Suprapubic skin (tissue), 4 donors: ENCODE results near the gene TEX264. TPM values are rescaled to one million over a fixed set of nuclear protein-coding genes. Genes with fewer than 3 reads are reported as not detected.

ENCODE experiments used
- DNase-seq, 2 donors: peaks; one replicate each; pipeline ENCODE4 v3.0.0-alpha.2; 2019; ENCODE audit warnings: low spot score in 2 of 2
- H3K27ac ChIP-seq: fragments of 200-600 bp; sonication (generic); one replicate; pipeline ENCODE4 v1.5.1; 2019
- H3K27me3 ChIP-seq: fragments of 200-600 bp; sonication (generic); one replicate; pipeline ENCODE4 v1.5.1; 2019
- H3K36me3 ChIP-seq: fragments of 200-600 bp; sonication (generic); one replicate; pipeline ENCODE4 v1.5.1; 2019
- H3K4me1 ChIP-seq: fragments of 200-600 bp; sonication (generic); one replicate; pipeline ENCODE4 v1.5.1; 2019
- H3K4me3 ChIP-seq: fragments of 200-600 bp; sonication (generic); one replicate; pipeline ENCODE4 v1.5.1; 2019; ENCODE audit warnings: mild to moderate bottlenecking
- H3K9me3 ChIP-seq: fragments of 200-600 bp; sonication (generic); one replicate; pipeline ENCODE4 v1.5.1; 2019
- EP300 ChIP-seq: sonication (generic); formaldehyde crosslinking; IDR thresholded peaks from one replicate; pipeline ENCODE4 v1.6.1; 2017; ENCODE audit warnings: antibody characterized with exemption
- POLR2A ChIP-seq, 2 donors: fragments of 450-650 bp; IDR thresholded peaks; one replicate each; pipeline ENCODE4 v1.6.1; 2017; ENCODE audit warnings: antibody characterized with exemption in 2 of 2, mild to moderate bottlenecking in 2 of 2, moderate library complexity in 2 of 2
- POLR2AphosphoS5 ChIP-seq, 3 donors: sonication (generic); formaldehyde crosslinking; IDR thresholded peaks; one replicate each; pipeline ENCODE4 v1.6.1; 2017; ENCODE audit warnings: antibody characterized with exemption in 3 of 3
- WGBS: methylation state at CpG from one replicate; pipeline ENCODE4 v1.1.5; 2018; 5-methylcytosine and 5-hydroxymethylcytosine counted together
- total RNA-seq, 4 donors: library from RNA; depleted of rRNA; stranded (reverse); fragments of >200 nt; gene quantifications; one replicate each; pipeline ENCODE4 v1.1.0, GENCODE V29; 2016
- TF ChIP-seq, protein P1 (sequence below), 2 donors: fragments of 200-600 bp in 1 of 2; fragments of 450-650 bp in 1 of 2; sonication (generic) in 1 of 2; IDR thresholded peaks; one replicate each; pipeline ENCODE4 v1.5.1; 2016 to 2019; ENCODE audit warnings: antibody characterized with exemption in 2 of 2, mild to moderate bottlenecking in 1 of 2, moderate library complexity in 1 of 2

TEX264 gene
- total RNA-seq, 4 donors from 2014 or later, result 52.3 to 137 (median 129) TPM

- Histone ChIP-seq H3K36me3 (peaks cover 35% of the 10 kb centered on the region), H3K4me3 (no peak overlapping the region), H3K27me3 (no peaks in the 10 kb centered on the region), H3K9me3 (no peaks in the 10 kb centered on the region), H3K27ac (no peak overlapping the region), H3K4me1 (peaks cover 12% of the 10 kb centered on the region)
- peak in 1 of 2 donors; percentile 37 for DNase-seq
- TF ChIP-seq, protein P1, sequence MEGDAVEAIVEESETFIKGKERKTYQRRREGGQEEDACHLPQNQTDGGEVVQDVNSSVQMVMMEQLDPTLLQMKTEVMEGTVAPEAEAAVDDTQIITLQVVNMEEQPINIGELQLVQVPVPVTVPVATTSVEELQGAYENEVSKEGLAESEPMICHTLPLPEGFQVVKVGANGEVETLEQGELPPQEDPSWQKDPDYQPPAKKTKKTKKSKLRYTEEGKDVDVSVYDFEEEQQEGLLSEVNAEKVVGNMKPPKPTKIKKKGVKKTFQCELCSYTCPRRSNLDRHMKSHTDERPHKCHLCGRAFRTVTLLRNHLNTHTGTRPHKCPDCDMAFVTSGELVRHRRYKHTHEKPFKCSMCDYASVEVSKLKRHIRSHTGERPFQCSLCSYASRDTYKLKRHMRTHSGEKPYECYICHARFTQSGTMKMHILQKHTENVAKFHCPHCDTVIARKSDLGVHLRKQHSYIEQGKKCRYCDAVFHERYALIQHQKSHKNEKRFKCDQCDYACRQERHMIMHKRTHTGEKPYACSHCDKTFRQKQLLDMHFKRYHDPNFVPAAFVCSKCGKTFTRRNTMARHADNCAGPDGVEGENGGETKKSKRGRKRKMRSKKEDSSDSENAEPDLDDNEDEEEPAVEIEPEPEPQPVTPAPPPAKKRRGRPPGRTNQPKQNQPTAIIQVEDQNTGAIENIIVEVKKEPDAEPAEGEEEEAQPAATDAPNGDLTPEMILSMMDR (IDR thresholded peaks at IDR 0.05), result no peak
- TF ChIP-seq EP300, result no peak
- no peak for TF ChIP-seq POLR2A (IDR thresholded peaks at IDR 0.05)
- TF ChIP-seq POLR2AphosphoS5 (IDR thresholded peaks at IDR 0.05), result no peak
- WGBS, result 74% methylated on average over 3 of the region's 3 CpGs
Measured at GRCh38 chr3:51706021-51706485, 35.0 kb downstream of the TEX264 start.

DNA sequence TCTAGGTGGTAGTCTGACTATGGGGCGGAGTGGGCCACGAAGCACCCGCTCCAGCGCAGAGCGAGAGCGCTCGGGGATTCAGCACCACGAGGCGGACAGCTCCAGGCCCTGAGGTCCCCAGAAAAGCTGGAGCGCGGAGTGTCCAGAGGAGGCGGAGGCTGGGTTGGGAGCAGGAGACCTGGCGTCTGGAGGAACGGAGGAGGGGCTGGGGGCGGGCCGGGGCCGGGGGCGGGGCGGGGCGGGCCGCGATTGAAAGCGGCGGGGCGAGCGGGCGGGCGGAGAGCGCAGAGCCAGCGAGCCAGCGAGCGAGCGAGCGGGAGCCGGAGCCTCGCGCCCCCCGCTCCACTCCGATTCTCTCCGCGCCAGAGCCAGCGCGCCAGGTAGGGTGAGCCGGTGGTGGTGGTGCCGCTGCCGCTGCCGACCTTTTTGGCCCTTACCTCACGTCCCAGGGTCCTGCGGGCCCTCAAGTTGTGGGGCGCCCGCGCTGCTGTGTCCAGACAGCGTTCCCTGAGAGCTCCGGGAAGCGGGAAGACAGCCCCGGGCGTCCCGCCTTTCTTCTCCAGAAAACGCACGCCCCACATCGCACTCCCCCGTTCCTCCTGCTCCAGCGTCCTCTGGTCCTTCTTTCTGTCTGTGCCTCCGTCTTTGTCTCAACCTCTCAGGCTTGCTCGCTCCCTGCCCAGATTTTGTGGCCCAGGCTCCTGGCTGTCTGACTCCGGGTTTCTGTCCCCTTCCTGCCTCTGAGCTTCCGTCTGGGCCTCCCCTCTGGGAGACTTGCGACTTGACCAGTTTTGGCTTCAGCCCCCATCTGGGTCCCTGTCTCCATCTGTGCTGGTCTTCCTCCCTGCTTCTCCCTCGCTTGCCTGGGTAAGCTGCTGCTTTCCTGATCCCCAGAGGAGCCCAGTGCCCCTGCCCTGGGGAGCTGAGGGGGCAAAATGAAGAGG, 36.0 kb downstream of the TEX264 start, which contains the start of gene GRM2:
GRM2 (plus strand) TSS at position 281 of the 944 bp plus-strand sequence. CDS start 1,916 bp downstream, outside the sequence.
- TF ChIP-seq POLR2AphosphoS5 (IDR thresholded peaks at IDR 0.05) (peak in 1 of 3 donors; percentile 35), EP300 (no peak)
- TF ChIP-seq, protein P1 (IDR thresholded peaks at IDR 0.05), result no peak
- H3K4me1 ChIP-seq, result peaks cover 12% of the 10 kb centered on the region
- DNase-seq, result peak; percentile 70 to 82

GRCh38 chr3:51708216-51708845, 37.3 kb downstream of the TEX264 start:
- peaks cover 12% of the 10 kb centered on the region for H3K4me1 ChIP-seq
- 72% methylated on average over 3 of the region's 3 CpGs for WGBS
- peak in 1 of 2 donors; percentile 21 for DNase-seq
- no peak overlapping the region for H3K27ac ChIP-seq
- no peaks in the 10 kb centered on the region for H3K9me3 ChIP-seq
- H3K4me3 ChIP-seq, result no peak overlapping the region
- TF ChIP-seq, protein P1 (IDR thresholded peaks at IDR 0.05), result no peak
- TF ChIP-seq EP300 (no peak), POLR2AphosphoS5 (IDR thresholded peaks at IDR 0.05) (no peak), POLR2A (IDR thresholded peaks at IDR 0.05) (no peak)
- H3K27me3 ChIP-seq, result no peaks in the 10 kb centered on the region
- peaks cover 12% of the 10 kb centered on the region for H3K36me3 ChIP-seq

More for the DNA sequence above, 36.0 kb downstream of the TEX264 start, which contains the start of gene GRM2:
- 14% methylated on average over 45 of the region's 69 CpGs for WGBS
- H3K27ac ChIP-seq, result no peak within 1 kb of the TSS
- no peaks in the 10 kb centered on the region for H3K27me3 ChIP-seq
- no peaks in the 10 kb centered on the region for H3K9me3 ChIP-seq
- peaks cover 25% of the 10 kb centered on the region for H3K36me3 ChIP-seq
- peak within 1 kb of the TSS; percentile 46 for H3K4me3 ChIP-seq

- no peak overlapping the region for H3K4me3 ChIP-seq
- WGBS, result 87% methylated on average over 3 of the region's 17 CpGs
Measured at GRCh38 chr3:51709004-51709420, 38.0 kb downstream of the TEX264 start.

More at GRCh38 chr3:51709004-51709420, 38.0 kb downstream of the TEX264 start:
- H3K9me3 ChIP-seq, result no peaks in the 10 kb centered on the region
- H3K4me1 ChIP-seq, result peaks cover 12% of the 10 kb centered on the region
- H3K27ac ChIP-seq, result no peak overlapping the region
- no peaks in the 10 kb centered on the region for H3K27me3 ChIP-seq
- peaks cover 5% of the 10 kb centered on the region for H3K36me3 ChIP-seq
- no peak for TF ChIP-seq POLR2A (IDR thresholded peaks at IDR 0.05)
- no peak for TF ChIP-seq EP300
- TF ChIP-seq, protein P1 (IDR thresholded peaks at IDR 0.05), result no peak
- no peak for TF ChIP-seq POLR2AphosphoS5 (IDR thresholded peaks at IDR 0.05)
- peak; percentile 50 to 61 for DNase-seq
